Liver (tissue), 9 donors: ENCODE results near the gene SEMA3B. TPM values are rescaled to one million over a fixed set of nuclear protein-coding genes. Genes with fewer than 3 reads are reported as not detected.

ENCODE experiments used
- DNase-seq: peaks from one replicate; pipeline ENCODE4 v3.0.0-alpha.2; 2017; ENCODE audit warnings: low spot score
- H3K27ac ChIP-seq, 2 donors: one replicate each; pipeline ENCODE4 v1.7.0; 2013; ENCODE audit warnings: inconsistent platforms in 2 of 2, low read length in 2 of 2, control low read depth in 1 of 2, low read depth in 1 of 2, mild to moderate bottlenecking in 1 of 2
- H3K27me3 ChIP-seq, 4 donors: one replicate each; pipeline versions ENCODE4 v1.6.1 to v1.7.0; 2013; ENCODE audit warnings: low read length in 3 of 4, inconsistent platforms in 1 of 4, mild to moderate bottlenecking in 1 of 4, moderate library complexity in 1 of 4; ENCODE audit not compliant: control insufficient read depth in 4 of 4, insufficient read depth in 4 of 4
- H3K36me3 ChIP-seq, 4 donors: one replicate each; pipeline versions ENCODE4 v1.6.1 to v1.7.0; 2013; ENCODE audit warnings: low read length in 3 of 4, mild to moderate bottlenecking in 3 of 4, low read depth in 1 of 4, moderate library complexity in 1 of 4; ENCODE audit not compliant: control insufficient read depth in 4 of 4, insufficient read depth in 3 of 4
- H3K4me1 ChIP-seq, 4 donors: one replicate each; pipeline versions ENCODE4 v1.6.1 to v1.7.0; 2013; ENCODE audit warnings: low read length in 3 of 4, mild to moderate bottlenecking in 3 of 4, moderate library complexity in 1 of 4; ENCODE audit not compliant: control insufficient read depth in 4 of 4, insufficient read depth in 4 of 4
- H3K4me3 ChIP-seq, 3 donors: one replicate each; pipeline versions ENCODE4 v1.6.1 to v1.7.0; 2013; ENCODE audit warnings: low read length in 3 of 3, control low read depth in 1 of 3, low read depth in 1 of 3, mild to moderate bottlenecking in 1 of 3
- H3K9ac ChIP-seq, 2 donors: one replicate each; pipeline ENCODE4 v1.7.0; 2013; ENCODE audit warnings: low read length in 2 of 2, mild to moderate bottlenecking in 2 of 2, moderate library complexity in 2 of 2, control low read depth in 1 of 2, low read depth in 1 of 2
- H3K9me3 ChIP-seq, 4 donors: one replicate each; pipeline versions ENCODE4 v1.6.1 to v1.7.0; 2013; ENCODE audit warnings: low read length in 3 of 4; ENCODE audit not compliant: control insufficient read depth in 4 of 4
- ATF3 ChIP-seq: IDR thresholded peaks from 2 replicates; pipeline ENCODE4 v1.6.1; 2016; ENCODE audit warnings: antibody characterized with exemption
- CTCF ChIP-seq: fragments of 150-350 bp; IDR thresholded peaks from 2 replicates; pipeline ENCODE4 v1.5.1; 2017; ENCODE audit warnings: improper control_type of control experiment, low read depth, low read length; ENCODE audit not compliant: missing input control
- EGR1 ChIP-seq, 2 donors: IDR thresholded peaks; 2 replicates each; pipeline ENCODE4 v1.6.1; 2016 to 2018; ENCODE audit warnings: antibody characterized with exemption in 2 of 2, low read depth in 2 of 2
- FOXA1 ChIP-seq: IDR thresholded peaks from 2 replicates; pipeline ENCODE4 v1.6.1; 2016; ENCODE audit warnings: antibody characterized with exemption
- FOXA2 ChIP-seq: IDR thresholded peaks from 2 replicates; pipeline ENCODE4 v1.6.1; 2016; ENCODE audit warnings: antibody characterized with exemption
- GABPA ChIP-seq, 2 donors: IDR thresholded peaks in 1 of 2; conservative IDR thresholded peaks in 1 of 2; 2 replicates each; pipeline ENCODE4 v1.6.1; 2016; ENCODE audit warnings: antibody characterized with exemption in 2 of 2, mild to moderate bottlenecking in 1 of 2, moderate library complexity in 1 of 2
- HNF4A ChIP-seq, 2 donors: conservative IDR thresholded peaks; 2 replicates each; pipeline ENCODE4 v1.6.1; 2016; ENCODE audit warnings: antibody characterized with exemption in 2 of 2, mild to moderate bottlenecking in 2 of 2
- HNF4G ChIP-seq: IDR thresholded peaks from 2 replicates; pipeline ENCODE4 v1.6.1; 2016; ENCODE audit warnings: antibody characterized with exemption
- JUND ChIP-seq, 2 donors: IDR thresholded peaks; 2 replicates each; pipeline ENCODE4 v1.6.1; 2016; ENCODE audit warnings: antibody characterized with exemption in 2 of 2
- MAX ChIP-seq: IDR thresholded peaks from 2 replicates; pipeline ENCODE4 v1.6.1; 2016; ENCODE audit warnings: antibody characterized with exemption
- NR2F2 ChIP-seq: IDR thresholded peaks from 2 replicates; pipeline ENCODE4 v1.6.1; 2016; ENCODE audit warnings: antibody characterized with exemption
- RAD21 ChIP-seq, 2 donors: IDR thresholded peaks; 2 replicates each; pipeline ENCODE4 v1.6.1; 2016; ENCODE audit warnings: antibody characterized with exemption in 2 of 2, mild to moderate bottlenecking in 2 of 2
- REST ChIP-seq: IDR thresholded peaks from 2 replicates; pipeline ENCODE4 v1.6.1; 2016; ENCODE audit warnings: antibody characterized with exemption, mild to moderate bottlenecking
- RXRA ChIP-seq, 2 donors: IDR thresholded peaks; 2 replicates each; pipeline ENCODE4 v1.6.1; 2017 to 2018; ENCODE audit warnings: antibody characterized with exemption in 2 of 2, mild to moderate bottlenecking in 1 of 2
- SP1 ChIP-seq: IDR thresholded peaks from 2 replicates; pipeline ENCODE4 v1.6.1; 2018; ENCODE audit warnings: antibody characterized with exemption, mild to moderate bottlenecking
- TAF1 ChIP-seq: conservative IDR thresholded peaks from 2 replicates; pipeline ENCODE4 v1.6.1; 2016; ENCODE audit warnings: antibody characterized with exemption, mild to moderate bottlenecking
- YY1 ChIP-seq: IDR thresholded peaks from 2 replicates; pipeline ENCODE4 v1.6.1; 2016; ENCODE audit warnings: antibody characterized with exemption, mild to moderate bottlenecking
- ZBTB33 ChIP-seq: IDR thresholded peaks from 2 replicates; pipeline ENCODE4 v1.6.1; 2016; ENCODE audit warnings: antibody characterized with exemption
- WGBS: extraction: QIAGEN DNeasy Blood & Tissue Kit; methylation state at CpG from one replicate; pipeline ENCODE4 v1.1.7; 2013; 5-methylcytosine and 5-hydroxymethylcytosine counted together
- polyA plus RNA-seq, 2 donors: library from polyadenylated mRNA; stranded (reverse) in 1 of 2; unstranded in 1 of 2; fragments of 200-250 nt in 1 of 2; fragments of >200 nt in 1 of 2; fragmentation: Nextera tagmentation in 1 of 2; extraction: Ambion mirVana in 1 of 2; gene quantifications; one replicate each; pipeline versions ENCODE4 v1.2.1 to v1.2.3, GENCODE V29; 2013 to 2015
- total RNA-seq, 2 donors: library from RNA; depleted of rRNA; stranded (reverse); fragments of >200 nt; gene quantifications; one replicate each; pipeline ENCODE4 v1.2.3, GENCODE V29; 2014
- donor health status: healthy.
- donor health status: healthy.
- donor health status: healthy.
- donor health status: healthy.
- donor health status: healthy.

The SEMA3B gene
- total and polyA plus RNA-seq, 4 donors: 0.40 to 1.5 (median 0.93) TPM

GRCh38 chr3:50321336-50322114, 52.6 kb downstream of the SEMA3B start (continued):
- TF ChIP-seq CTCF: peak; percentile 31
- TF ChIP-seq RAD21 (IDR thresholded peaks at IDR 0.05): peak in 1 of 2 donors; percentile 17
- peak; percentile 4 to 23 for TF ChIP-seq RXRA (IDR thresholded peaks at IDR 0.05)

GRCh38 chr3:50322115-50322385, 53.1 kb downstream of the SEMA3B start:
- DNase-seq: no peak

More at GRCh38 chr3:50322115-50322385, 53.1 kb downstream of the SEMA3B start:
- no peak for TF ChIP-seq RAD21 (IDR thresholded peaks at IDR 0.05)
- TF ChIP-seq HNF4G: no peak
- no peak for TF ChIP-seq GABPA (IDR thresholded peaks at IDR 0.05 in 1 of 2, conservative IDR thresholded peaks at IDR 0.05 in 1 of 2)
- TF ChIP-seq NR2F2: no peak
- no peak for TF ChIP-seq EGR1 (IDR thresholded peaks at IDR 0.05; ENCODE audit: low read depth in 2 of 2)
- no peak for TF ChIP-seq RXRA (IDR thresholded peaks at IDR 0.05)
- TF ChIP-seq MAX: no peak
- no peak for TF ChIP-seq FOXA2
- no peak for TF ChIP-seq JUND (IDR thresholded peaks at IDR 0.05)
- no peak for TF ChIP-seq TAF1
- no peak for TF ChIP-seq FOXA1
- no peak for TF ChIP-seq SP1
- no peak for TF ChIP-seq CTCF
- no peak for TF ChIP-seq ATF3
- no peak for TF ChIP-seq HNF4A (conservative IDR thresholded peaks at IDR 0.05)
- no peak for TF ChIP-seq YY1
- no peak for TF ChIP-seq ZBTB33
- no peak for TF ChIP-seq REST
- WGBS: 58% methylated on average over 14 of the region's 14 CpGs
- peaks cover 15 to 76% (median 57%) of the 10 kb centered on the region in 4 donors for H3K4me1 ChIP-seq
- H3K27ac ChIP-seq: peak overlapping the region; percentile 98 to 99
- no peaks in the 10 kb centered on the region for H3K9me3 ChIP-seq
- peak overlapping the region in 2 of 3 donors; percentile 81 to 95 for H3K4me3 ChIP-seq
- H3K9ac ChIP-seq: peak overlapping the region; percentile 42 to 49
- H3K36me3 ChIP-seq: peaks cover 0 to 10% (median 2%) of the 10 kb centered on the region in 4 donors
- no peaks in the 10 kb centered on the region for H3K27me3 ChIP-seq
